Stimulated activated CD4-positive, alpha-beta T cell treated with anti-CD3 and anti-CD28 coated beads, Interleukin-4, amount 100 ng/mL, for 24 hours (primary cell): Measurements from ENCODE around the gene SLC27A3.
A peak's percentile ranks its signal among the peaks of the same experiment; 100 is the strongest.

Source experiments
- DNase-seq: peaks from one replicate; pipeline ENCODE4 v3.0.0-alpha.2; 2020

The SLC27A3 gene

GRCh38 chr1:153783233-153784190, 8.3 kb downstream of the SLC27A3 start:
- DNase-seq = peak; percentile 91

- no peak for DNase-seq
These were observed 11.0 kb downstream of the SLC27A3 start for GRCh38 chr1:153786038-153786790.

GRCh38 chr1:153789478-153790034, 14.3 kb downstream of the SLC27A3 start:
- DNase-seq = no peak

- DNase-seq = no peak
These were observed 15.2 kb downstream of the SLC27A3 start for GRCh38 chr1:153790313-153790965.

GRCh38 chr1:153790966-153791647, 15.9 kb downstream of the SLC27A3 start:
- no peak for DNase-seq

- DNase-seq = no peak
These were observed 16.5 kb downstream of the SLC27A3 start for GRCh38 chr1:153791648-153792253.

GRCh38 chr1:153792631-153793041, 17.4 kb downstream of the SLC27A3 start:
- no peak for DNase-seq

- no peak for DNase-seq
These were observed 18.2 kb downstream of the SLC27A3 start for GRCh38 chr1:153793261-153793972.

GRCh38 chr1:153793973-153794615, 18.9 kb downstream of the SLC27A3 start:
- no peak for DNase-seq

- DNase-seq = no peak
These were observed 19.6 kb downstream of the SLC27A3 start for GRCh38 chr1:153794624-153795329.

GRCh38 chr1:153795330-153795837, 20.2 kb downstream of the SLC27A3 start:
- no peak for DNase-seq

GRCh38 chr1:153795934-153796785, 21.0 kb downstream of the SLC27A3 start:
- no peak for DNase-seq

GRCh38 chr1:153796786-153797659, 21.8 kb downstream of the SLC27A3 start:
- peak; percentile 88 for DNase-seq

- no peak for DNase-seq
These were observed 23.2 kb downstream of the SLC27A3 start for GRCh38 chr1:153798468-153798780.

GRCh38 chr1:153799016-153799415, 23.8 kb downstream of the SLC27A3 start:
- DNase-seq = no peak

- no peak for DNase-seq
These were observed 24.6 kb downstream of the SLC27A3 start for GRCh38 chr1:153799566-153800465.

GRCh38 chr1:153800516-153800915, 25.3 kb downstream of the SLC27A3 start:
- no peak for DNase-seq
